Bronchial epithelial cell (primary cell): ENCODE measurements around the gene SZT2. TPM values are rescaled to one million over a fixed set of nuclear protein-coding genes. Genes with fewer than 3 reads are reported as not detected.
"Not testable (repeated sequence)": the region's sequence is repeated elsewhere in the genome, so short reads cannot be mapped to it uniquely, and the experiment has no call there.

Experiments used
- DNase-seq: peaks from one replicate; pipeline ENCODE4 v3.0.0-alpha.2; 2010; ENCODE audit warnings: low read depth
- FAIRE-seq: peaks from 2 replicates; lab custom pipeline; 2011; peaks lifted over from hg19 to GRCh38; lab: Jason Lieb, UNC
- H3K27me3 ChIP-seq: 2 replicates; pipeline ENCODE4 v1.5.1; 2011; ENCODE audit warnings: low read length; ENCODE audit not compliant: control insufficient read depth, insufficient read depth
- H3K36me3 ChIP-seq: 2 replicates; pipeline ENCODE4 v1.5.1; 2011; ENCODE audit warnings: low read length; ENCODE audit not compliant: control insufficient read depth, insufficient read depth
- H3K4me3 ChIP-seq: 2 replicates; pipeline ENCODE4 v1.5.1; 2011; ENCODE audit warnings: mild to moderate bottlenecking, low read depth, low read length, control low read depth
- total RNA-seq: library from RNA; depleted of rRNA; stranded (reverse); fragments of >200 nt; gene quantifications from 2 replicates; pipeline ENCODE4 v1.2.1, GENCODE V29; 2014
- TF ChIP-seq, protein P1 (sequence below): IDR thresholded peaks from 2 replicates; pipeline ENCODE4 v1.5.1; 2011; ENCODE audit warnings: mild to moderate bottlenecking, moderate library complexity, low read length, control low read depth, inconsistent platforms; ENCODE audit not compliant: insufficient read depth, severe bottlenecking

The SZT2 gene
- total RNA-seq, 1 donor from 2014 or later: 12.6 TPM

DNA sequence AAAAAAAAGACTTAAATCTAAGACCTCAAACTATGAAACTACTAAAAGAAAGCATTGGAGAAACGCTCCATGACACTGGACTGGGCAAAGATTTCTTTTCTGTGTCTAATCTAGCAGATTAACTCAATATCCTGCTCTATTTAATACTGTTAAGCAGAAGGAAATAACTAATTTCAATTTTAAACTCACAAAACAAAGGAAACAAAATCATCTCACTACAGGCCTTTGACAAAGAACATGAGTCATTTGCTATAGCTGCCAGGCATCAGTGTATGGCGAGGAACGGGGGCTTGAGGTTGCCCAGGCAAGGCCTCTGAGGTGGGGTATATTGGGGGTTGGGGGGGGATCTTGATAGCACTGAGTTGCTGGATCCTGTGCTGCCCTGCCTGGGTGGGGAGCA, 20.9 kb downstream of the SZT2 start:
- H3K36me3 ChIP-seq: peaks cover 8% of the 10 kb centered on the region
- TF ChIP-seq, protein P1, sequence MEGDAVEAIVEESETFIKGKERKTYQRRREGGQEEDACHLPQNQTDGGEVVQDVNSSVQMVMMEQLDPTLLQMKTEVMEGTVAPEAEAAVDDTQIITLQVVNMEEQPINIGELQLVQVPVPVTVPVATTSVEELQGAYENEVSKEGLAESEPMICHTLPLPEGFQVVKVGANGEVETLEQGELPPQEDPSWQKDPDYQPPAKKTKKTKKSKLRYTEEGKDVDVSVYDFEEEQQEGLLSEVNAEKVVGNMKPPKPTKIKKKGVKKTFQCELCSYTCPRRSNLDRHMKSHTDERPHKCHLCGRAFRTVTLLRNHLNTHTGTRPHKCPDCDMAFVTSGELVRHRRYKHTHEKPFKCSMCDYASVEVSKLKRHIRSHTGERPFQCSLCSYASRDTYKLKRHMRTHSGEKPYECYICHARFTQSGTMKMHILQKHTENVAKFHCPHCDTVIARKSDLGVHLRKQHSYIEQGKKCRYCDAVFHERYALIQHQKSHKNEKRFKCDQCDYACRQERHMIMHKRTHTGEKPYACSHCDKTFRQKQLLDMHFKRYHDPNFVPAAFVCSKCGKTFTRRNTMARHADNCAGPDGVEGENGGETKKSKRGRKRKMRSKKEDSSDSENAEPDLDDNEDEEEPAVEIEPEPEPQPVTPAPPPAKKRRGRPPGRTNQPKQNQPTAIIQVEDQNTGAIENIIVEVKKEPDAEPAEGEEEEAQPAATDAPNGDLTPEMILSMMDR: no peak
- no peak for DNase-seq
- no peak for FAIRE-seq
- no peaks in the 10 kb centered on the region for H3K27me3 ChIP-seq
- H3K4me3 ChIP-seq: no peak overlapping the region

DNA sequence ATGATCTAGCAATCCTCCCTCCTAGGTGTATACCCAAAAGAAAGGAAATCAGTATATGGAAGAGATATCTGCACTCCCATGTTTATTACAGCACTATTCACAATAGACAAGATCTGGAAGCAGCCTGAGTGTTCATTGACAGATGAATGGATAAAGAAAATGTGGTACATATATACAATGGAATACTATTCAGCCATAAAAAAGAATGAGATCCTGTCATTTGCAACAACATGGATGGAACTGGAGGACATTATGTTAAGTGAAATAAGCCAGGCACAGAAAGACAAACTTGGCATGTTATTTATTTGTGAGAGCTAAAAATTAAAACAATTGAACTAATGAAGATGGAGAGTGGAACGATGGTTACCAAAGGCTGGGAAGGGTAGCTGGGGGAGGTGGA, 23.7 kb downstream of the SZT2 start:
- DNase-seq, FAIRE-seq, H3K4me3 ChIP-seq, H3K27me3 ChIP-seq: not testable (repeated sequence)
- peaks cover 11% of the 10 kb centered on the region for H3K36me3 ChIP-seq

DNA sequence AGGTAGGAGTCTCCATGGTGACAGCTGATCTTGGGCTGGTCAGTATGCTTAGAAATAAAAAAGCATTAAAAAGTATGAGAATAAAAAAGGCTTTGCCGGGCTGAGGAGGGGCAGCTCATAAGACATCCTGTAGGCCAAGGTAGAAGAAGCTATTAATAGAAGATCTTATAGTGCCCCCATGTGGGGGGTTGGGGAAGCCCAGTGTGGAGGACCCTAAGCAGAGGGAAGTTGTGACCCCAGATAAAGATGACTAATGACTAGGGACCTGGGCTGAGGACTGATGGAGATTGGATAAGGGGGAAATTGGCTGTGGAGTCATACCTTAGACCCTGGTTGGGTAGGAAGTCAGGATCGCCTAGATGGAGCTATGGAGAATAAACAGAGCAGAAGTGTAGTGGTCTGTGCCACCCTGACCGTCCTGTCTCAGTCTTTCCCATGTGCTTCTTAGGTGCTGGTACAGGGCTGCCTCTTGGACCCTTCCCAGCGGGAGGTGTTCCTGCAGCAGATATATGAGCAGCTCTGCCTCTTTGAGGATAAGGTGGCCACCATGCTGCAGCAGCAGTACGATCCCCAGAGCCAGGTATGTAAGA, 25.0 kb downstream of the SZT2 start:
- TF ChIP-seq, protein P1: peak; percentile 45
- H3K36me3 ChIP-seq: peaks cover 17% of the 10 kb centered on the region
- H3K27me3 ChIP-seq: no peaks in the 10 kb centered on the region
- FAIRE-seq (no peak), DNase-seq (peak; percentile 49)
- no peak overlapping the region for H3K4me3 ChIP-seq

DNA sequence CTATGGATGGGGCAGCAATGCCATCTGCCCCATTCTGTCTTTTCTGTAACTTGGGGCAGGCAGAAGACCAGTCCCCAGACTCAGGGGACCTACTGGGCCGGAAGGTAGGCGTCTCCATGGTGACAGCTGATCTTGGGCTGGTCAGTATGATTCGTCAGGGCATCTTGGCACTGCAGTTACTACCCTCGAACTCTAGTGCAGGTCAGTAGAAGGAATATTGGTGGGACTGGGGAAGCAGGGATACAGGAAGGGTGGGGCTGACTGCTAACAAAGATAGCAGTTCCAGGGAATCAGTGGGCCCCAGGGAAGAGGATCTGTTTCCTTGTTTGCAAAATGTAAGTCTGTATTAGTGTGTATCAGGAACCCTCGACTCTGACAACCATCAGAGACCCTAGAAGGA, 26.2 kb downstream of the SZT2 start:
- Histone ChIP-seq H3K4me3 (no peak overlapping the region), H3K27me3 (no peaks in the 10 kb centered on the region), H3K36me3 (peaks cover 27% of the 10 kb centered on the region)
- DNase-seq (no peak), FAIRE-seq (no peak)
- TF ChIP-seq, protein P1: no peak

DNA sequence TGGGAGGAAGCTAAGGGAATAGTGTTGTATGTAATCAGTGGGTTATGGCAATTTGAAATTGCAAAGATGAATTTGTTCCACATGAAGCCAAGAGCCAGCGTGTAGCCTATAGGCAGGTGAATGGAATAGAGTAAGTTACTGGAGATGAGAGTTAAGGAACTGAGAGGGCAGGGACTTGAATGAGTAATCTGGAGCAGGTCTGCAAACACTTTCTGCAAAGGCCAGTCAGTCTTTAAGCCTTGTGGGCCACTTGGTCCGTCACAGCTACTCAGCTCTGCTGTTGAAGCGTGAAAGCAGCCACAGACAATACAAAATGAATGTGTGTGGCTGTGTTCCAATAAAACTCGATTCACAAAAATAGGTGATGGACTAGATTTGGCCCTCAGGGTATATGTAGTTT, 29.2 kb downstream of the SZT2 start:
- H3K36me3 ChIP-seq: peaks cover 39% of the 10 kb centered on the region
- no peak for FAIRE-seq
- H3K4me3 ChIP-seq: no peak overlapping the region
- TF ChIP-seq, protein P1: no peak
- H3K27me3 ChIP-seq: no peaks in the 10 kb centered on the region
- no peak for DNase-seq

DNA sequence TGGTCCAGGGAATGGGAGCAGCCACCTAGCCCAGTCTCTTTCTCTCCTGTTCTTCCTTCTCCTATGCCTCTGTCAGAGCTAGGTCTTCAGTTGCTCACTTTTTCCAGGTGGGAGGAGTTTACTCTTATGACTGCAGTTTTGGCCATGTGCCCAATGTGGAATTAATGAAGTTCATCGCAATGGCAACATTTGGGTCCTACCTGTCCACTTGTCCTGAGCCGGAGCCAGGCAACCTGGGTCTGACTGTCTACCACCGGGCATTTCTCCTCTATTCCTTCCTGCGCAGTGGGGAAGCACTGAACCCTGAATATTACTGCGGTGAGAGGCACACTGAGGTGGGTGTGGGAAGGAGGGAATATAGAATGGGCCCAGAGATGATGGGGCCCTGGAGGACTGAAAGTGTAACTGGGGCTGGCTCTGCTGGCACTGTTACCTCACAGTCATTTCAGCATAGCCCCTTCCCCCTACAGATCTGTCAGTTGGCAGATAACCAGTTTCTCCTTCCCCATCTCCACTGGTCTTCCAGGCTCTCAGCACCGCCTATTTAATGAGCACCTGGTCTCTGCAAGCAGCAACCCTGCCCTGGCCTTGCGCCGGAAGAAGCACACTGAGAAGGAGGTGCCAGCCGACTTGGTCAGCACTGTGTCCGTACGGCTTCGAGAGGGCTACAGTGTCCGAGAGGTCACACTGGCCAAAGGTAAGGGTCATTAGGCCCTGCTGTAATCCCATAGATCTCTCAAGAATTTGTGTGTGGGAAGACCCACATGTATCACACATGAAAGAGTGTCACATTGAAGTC, 30.1 kb downstream of the SZT2 start:
- no peaks in the 10 kb centered on the region for H3K27me3 ChIP-seq
- DNase-seq (no peak), FAIRE-seq (peak; percentile 28)
- H3K4me3 ChIP-seq: no peak overlapping the region
- TF ChIP-seq, protein P1: no peak
- peaks cover 40% of the 10 kb centered on the region for H3K36me3 ChIP-seq
